Left ventricle myocardium inferior (tissue), 1 donor: ENCODE results near the gene FBXO24. TPM values are rescaled to one million over a fixed set of nuclear protein-coding genes. Genes with fewer than 3 reads are reported as not detected.

Experiments
- DNase-seq: peaks from one replicate; pipeline ENCODE4 v3.0.0-alpha.2; 2020
- H3K27ac ChIP-seq: fragments of 200-600 bp; replicated peaks from 2 replicates; pipeline ENCODE4 v1.8.0; 2021
- H3K27me3 ChIP-seq: fragments of 200-600 bp; 2 replicates; pipeline ENCODE4 v1.8.0; 2021; ENCODE audit warnings: low read depth
- H3K36me3 ChIP-seq: fragments of 200-600 bp; 2 replicates; pipeline ENCODE4 v1.8.0; 2021
- H3K4me1 ChIP-seq: fragments of 200-600 bp; 2 replicates; pipeline ENCODE4 v1.8.0; 2021
- H3K4me3 ChIP-seq: fragments of 200-600 bp; 2 replicates; pipeline ENCODE4 v1.8.0; 2021; ENCODE audit warnings: mild to moderate bottlenecking, moderate library complexity
- H3K9me3 ChIP-seq: fragments of 200-600 bp; replicated peaks from 2 replicates; pipeline ENCODE4 v1.8.0; 2021
- CTCF ChIP-seq: fragments of 200-600 bp; IDR thresholded peaks from 2 replicates; pipeline ENCODE4 v1.8.0; 2021; ENCODE audit warnings: antibody characterized with exemption, mild to moderate bottlenecking, borderline replicate concordance
- intact Hi-C: fragments of 100-400 bp; cut with micrococcal nuclease; formaldehyde crosslinking; loops from one replicate; pipeline ENCODE4 v1.11.0; 2022
- total RNA-seq: library from RNA; stranded (reverse); fragmentation: NEBNext Ultra II Directional; extraction: Animal tissue kit (Norgen Biotek cat#: 25700); gene quantifications from one replicate; pipeline ENCODE4 v1.2.1, GENCODE V29; 2021
- donor health status: DM: no; HTN: yes; CAD: no; lungs with severe emphysema.

FBXO24 gene
- total RNA-seq, 1 donor from 2014 or later = 0.25 TPM

- DNase-seq = peak; percentile 84
- H3K27me3 ChIP-seq = peaks cover 33% of the 10 kb centered on the region
- no peak for TF ChIP-seq CTCF
- no peaks in the 10 kb centered on the region for H3K36me3 ChIP-seq
- H3K9me3 ChIP-seq = no peaks in the 10 kb centered on the region
- H3K27ac ChIP-seq = no peak overlapping the region
- peak overlapping the region; percentile 53 for H3K4me3 ChIP-seq
- peaks cover 5% of the 10 kb centered on the region for H3K4me1 ChIP-seq
- intact Hi-C loops = no loop called here
Measured at GRCh38 chr7:100626530-100627237, 40.6 kb downstream of the FBXO24 start.

GRCh38 chr7:100627238-100627549 is 41.1 kb downstream of the FBXO24 start:
- Histone ChIP-seq H3K9me3 (no peaks in the 10 kb centered on the region), H3K4me3 (no peak overlapping the region), H3K4me1 (peaks cover 5% of the 10 kb centered on the region), H3K36me3 (no peaks in the 10 kb centered on the region), H3K27ac (no peak overlapping the region), H3K27me3 (peaks cover 38% of the 10 kb centered on the region)
- no peak for TF ChIP-seq CTCF
- intact Hi-C loops = no loop called here
- DNase-seq = no peak

GRCh38 chr7:100629117-100629716 is 43.1 kb downstream of the FBXO24 start:
- intact Hi-C loops = no loop called here

GRCh38 chr7:100630066-100630465 is 43.9 kb downstream of the FBXO24 start:
- Histone ChIP-seq H3K27me3 (peaks cover 65% of the 10 kb centered on the region), H3K4me3 (no peak overlapping the region), H3K27ac (no peak overlapping the region), H3K9me3 (no peaks in the 10 kb centered on the region), H3K4me1 (peaks cover 17% of the 10 kb centered on the region), H3K36me3 (no peaks in the 10 kb centered on the region)
- TF ChIP-seq CTCF = no peak
- DNase-seq = no peak
- intact Hi-C loops = no loop called here

More at GRCh38 chr7:100629117-100629716, 43.1 kb downstream of the FBXO24 start:
- no peak overlapping the region for H3K27ac ChIP-seq
- H3K27me3 ChIP-seq = peaks cover 56% of the 10 kb centered on the region
- H3K4me1 ChIP-seq = peaks cover 17% of the 10 kb centered on the region
- no peak overlapping the region for H3K4me3 ChIP-seq
- H3K36me3 ChIP-seq = no peaks in the 10 kb centered on the region
- no peaks in the 10 kb centered on the region for H3K9me3 ChIP-seq
- DNase-seq = no peak
- peak; percentile 22 for TF ChIP-seq CTCF

GRCh38 chr7:100632951-100633717 is 47.0 kb downstream of the FBXO24 start:
- DNase-seq = no peak
- peaks cover 79% of the 10 kb centered on the region for H3K27me3 ChIP-seq
- intact Hi-C loops = no loop called here
- H3K27ac ChIP-seq = no peak overlapping the region
- peak; percentile 29 for TF ChIP-seq CTCF
- no peaks in the 10 kb centered on the region for H3K36me3 ChIP-seq
- peak overlapping the region; percentile 68 for H3K4me3 ChIP-seq
- H3K9me3 ChIP-seq = no peaks in the 10 kb centered on the region
- H3K4me1 ChIP-seq = peaks cover 13% of the 10 kb centered on the region
